T follicular helper cell (primary cell): Measurements from ENCODE around the gene EFR3B.
"Not testable (repeated sequence)": the region's sequence is repeated elsewhere in the genome, so short reads cannot be mapped to it uniquely, and the experiment has no call there.

Source experiments
- DNase-seq: peaks from one replicate; pipeline ENCODE4 v3.0.0-alpha.2; 2020; ENCODE audit warnings: low read depth

EFR3B gene

DNA sequence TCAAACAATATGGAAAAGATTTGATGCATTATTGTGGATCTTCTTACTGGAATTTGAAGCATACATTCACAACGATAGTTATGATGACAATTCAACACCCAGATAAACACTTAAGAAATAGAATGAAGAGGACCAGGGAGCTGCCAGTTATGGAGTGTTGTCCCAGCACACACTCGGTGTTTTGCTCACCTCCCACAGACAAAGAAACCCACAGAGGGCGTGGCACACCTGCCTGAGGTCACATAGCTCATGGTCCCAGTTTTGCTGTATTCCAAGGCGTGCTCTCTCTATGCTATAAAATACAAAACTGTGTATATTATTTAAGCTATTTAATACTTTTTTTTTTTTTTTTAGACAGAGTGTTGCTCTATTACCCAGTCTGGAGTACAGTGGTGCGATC, 31.1 kb downstream of the EFR3B start:
- no peak for DNase-seq

DNA sequence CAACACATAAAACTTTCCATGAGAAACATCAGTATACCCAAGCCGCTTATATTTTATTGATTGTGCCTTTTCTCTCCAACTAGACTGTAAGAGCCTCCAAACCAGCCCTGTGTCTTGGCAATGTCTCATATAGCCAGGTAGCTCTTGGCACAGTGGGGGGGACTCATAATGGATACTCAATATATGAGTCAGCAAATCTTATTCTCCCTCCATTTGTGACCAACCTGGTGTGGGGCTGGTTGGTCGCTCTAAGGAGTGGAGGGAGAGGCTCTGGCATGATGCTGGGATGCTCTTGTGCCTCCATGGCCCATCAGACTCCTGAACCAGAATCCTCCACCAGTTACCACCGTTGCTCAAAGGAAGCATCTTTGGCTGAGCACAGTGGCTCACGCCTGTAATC, 32.0 kb downstream of the EFR3B start:
- no peak for DNase-seq

DNA sequence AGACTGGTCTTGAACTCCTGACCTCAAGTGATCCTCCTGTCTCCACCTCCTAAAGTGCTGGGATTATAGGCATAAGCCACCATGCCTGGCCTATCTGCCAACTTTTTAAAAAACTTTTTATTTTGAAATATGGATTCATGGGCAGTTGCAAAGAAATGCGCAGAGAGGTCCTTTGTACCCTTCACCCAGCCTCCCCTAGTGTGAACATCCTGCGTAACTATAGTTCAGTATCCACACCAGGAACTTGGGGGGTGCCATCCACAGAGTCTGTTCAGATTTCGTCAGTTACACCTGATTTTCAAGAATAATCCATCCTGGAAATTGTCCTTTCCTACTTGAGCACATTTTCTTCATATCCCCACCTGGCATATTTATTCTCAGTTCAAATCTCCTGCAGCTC, 33.0 kb downstream of the EFR3B start:
- DNase-seq: no peak

DNA sequence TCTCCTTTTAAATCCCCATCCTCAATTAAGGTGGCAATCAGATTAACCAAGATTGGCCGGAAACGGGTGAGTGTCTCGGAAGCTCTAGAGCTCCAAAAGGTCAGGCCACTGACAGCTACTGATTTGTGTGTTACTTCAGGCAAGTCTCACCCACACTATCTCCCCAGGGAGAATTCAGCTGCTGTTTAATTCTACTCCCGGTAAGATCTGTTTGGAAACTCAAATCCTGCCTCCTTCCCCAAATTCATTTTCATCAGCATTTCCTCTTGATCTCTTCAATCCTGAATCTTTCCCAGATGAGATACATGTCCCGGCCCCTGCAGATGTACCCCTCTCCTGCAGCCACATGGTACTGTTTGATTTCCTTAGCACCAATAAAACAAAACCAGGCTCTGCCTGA, 34.9 kb downstream of the EFR3B start:
- DNase-seq: no peak

DNA sequence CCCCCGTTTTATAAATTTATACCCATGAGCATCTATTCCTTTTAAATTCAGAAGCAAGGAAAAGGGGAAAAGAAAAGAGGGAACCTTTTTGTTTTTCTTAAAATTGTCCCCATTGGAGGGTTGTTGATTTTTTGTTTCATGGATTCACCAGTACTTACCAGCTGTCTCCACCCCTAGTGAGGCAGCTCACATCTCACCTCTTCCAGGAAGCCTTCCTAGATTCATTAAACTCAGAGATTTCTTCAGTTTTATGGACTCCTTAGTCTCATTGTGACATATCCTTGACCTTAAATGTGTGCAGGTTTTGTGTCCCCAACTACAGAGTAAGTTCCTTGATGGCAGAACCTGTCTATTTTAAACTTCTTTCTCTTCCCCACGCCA, 35.9 kb downstream of the EFR3B start:
- no peak for DNase-seq

DNA sequence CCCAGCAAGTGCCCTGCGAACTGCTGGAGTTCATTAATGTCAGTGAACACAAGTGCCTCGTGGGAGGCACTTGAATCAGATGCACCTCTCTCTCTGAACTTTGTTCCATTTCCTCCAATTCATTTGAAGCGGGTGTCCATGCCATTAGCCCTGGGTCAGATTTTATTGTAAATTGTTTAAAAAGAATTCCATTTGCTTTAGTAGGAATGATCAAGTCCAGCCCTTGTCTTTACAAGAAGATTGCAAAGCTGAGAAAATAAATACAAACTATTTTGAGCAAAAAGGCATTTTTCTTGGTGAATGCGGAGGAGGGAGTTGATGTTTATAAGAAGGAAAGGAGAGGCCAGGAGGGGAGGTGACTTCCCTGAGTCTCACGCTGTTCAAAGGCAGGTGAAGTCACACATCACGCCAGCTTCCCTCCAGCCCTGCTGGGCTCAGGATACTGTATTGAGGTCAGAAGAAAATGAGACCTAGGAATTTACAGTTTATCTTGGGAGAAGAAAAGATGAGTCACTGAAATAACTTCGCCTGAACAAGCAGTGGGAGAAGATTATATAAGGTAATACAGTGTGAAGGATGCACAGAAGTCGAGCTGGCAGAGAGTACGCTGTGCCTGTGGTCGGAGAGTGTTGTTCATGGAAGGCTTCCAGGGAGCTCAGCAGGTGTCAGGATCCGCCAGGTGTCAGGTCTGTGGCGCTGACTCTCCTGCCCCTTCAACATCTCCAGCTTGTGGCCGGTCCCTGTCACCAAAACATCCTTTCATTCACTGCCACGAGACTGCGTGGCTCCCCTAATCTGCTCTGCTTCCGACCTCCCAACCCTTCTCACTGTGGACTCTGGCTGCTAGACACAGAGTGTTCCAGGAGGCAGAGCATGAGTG, 36.5 kb downstream of the EFR3B start:
- no peak for DNase-seq

DNA sequence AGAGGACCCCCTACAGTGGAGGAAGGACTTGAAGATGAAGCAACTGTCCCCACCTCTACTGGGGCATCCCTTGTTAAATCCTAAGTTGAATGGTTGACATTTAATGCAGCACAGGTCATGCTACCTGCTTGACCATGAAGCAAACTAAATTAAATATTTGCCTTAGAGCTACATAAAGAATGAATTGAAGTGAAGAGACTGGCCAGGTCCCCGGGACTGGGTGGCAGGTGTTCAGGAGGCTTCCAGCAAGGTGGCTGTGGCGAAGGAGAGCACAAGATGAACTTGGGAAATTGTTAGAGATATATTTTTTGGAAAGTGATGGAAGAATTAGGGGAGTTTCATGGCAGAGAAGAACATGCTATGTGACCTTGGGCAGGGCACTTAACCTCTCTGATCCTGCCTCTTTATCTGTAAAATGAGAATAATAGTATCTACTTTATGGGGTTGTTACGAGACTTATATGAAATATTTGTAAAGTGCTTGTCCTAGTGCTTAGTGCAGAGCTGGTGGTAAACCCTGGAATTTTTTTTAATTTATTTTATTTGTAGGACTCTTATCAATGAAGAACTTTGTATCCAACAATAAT, 37.3 kb downstream of the EFR3B start:
- no peak for DNase-seq

DNA sequence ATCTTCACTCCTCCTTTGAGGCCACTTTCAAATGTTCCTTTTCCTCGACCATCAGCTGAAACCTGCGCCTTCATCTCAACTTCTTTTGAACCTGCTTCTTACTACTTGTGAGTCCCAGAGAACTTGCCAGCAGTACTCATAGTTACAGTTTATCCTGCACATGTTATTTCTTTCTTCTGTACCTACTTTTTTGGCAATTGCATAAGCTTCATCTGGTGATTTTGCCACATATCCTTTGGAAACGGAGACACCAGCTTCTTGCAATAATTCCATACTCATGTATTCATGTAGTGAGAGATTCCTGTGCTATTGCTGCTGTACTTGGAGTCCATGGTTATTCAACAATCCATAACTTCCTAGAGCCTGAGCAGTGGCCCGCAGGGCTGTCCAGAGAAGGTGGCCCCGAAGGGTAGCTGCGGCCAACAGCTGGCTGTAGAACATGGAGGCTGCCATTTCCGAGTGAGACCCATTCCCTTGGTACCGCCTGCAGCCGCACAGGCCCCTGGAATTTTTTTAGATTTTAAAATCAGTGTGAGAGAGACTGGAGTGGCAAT, 39.4 kb downstream of the EFR3B start:
- DNase-seq: no peak

DNA sequence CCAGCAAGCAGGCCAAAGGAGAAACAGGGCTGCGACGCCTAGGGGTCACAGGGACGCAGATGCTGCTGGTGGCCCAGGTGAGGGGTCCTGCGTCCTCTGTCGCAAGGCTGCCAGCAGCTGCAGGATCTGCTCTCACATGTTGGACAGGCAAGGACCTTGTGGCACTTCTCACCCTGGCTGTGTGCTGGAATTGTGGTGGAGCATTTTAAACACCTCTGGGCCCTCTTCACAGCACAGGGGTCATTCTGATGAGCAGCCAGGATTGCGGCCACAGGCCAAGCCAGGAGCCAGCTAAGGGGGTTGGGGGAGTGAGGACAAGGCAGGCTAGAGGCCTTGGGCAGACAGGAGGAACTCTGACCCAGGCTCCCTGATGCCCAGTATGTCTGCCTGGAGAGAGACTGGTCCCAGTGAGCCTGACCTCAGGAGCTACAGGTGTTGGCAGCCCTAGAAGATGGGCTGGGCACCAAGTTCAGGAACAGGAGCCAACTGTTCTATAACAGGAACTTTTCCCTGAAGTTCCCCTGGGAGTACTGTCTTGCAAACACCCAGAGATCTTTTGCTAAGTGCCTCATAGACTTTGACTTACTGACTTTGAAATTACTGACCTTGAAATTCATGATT, 40.2 kb downstream of the EFR3B start:
- no peak for DNase-seq

DNA sequence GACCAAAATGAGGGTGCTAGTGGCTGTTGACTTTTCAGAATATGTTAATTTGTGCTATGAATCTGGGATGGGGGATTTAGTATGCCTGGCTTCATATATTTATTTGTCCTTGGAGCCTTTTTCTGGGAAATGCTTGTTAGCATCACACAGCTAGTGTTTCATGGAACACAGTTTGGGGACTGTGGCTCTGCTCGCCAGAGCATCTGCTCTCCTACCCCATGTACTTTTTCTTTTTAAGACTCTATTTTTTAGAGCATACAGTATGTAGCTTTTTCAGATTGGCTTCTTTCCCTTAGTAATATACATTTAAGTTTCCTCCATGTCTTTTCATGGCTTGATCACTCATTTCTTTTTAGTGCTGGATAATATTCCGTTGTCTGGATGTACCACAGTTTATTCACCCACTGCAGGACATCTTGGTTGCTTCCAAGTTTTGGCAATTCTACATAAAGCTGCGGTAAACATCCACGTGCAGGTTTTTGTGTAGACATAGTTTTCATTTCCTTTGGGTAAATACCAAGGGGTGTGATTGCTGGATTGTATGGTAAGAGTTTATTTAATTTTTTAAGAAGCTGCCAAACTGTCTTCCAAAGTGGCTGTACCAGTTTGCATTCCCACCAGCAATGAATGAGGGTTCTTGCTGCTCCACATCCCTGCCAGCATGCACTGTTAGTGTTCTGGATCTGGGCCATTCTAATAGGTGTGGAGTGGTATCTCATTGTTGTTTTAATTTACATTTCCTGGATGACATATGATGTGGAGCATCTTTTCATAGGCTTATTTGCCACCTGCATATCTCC, 44.1 kb downstream of the EFR3B start:
- DNase-seq: no peak

DNA sequence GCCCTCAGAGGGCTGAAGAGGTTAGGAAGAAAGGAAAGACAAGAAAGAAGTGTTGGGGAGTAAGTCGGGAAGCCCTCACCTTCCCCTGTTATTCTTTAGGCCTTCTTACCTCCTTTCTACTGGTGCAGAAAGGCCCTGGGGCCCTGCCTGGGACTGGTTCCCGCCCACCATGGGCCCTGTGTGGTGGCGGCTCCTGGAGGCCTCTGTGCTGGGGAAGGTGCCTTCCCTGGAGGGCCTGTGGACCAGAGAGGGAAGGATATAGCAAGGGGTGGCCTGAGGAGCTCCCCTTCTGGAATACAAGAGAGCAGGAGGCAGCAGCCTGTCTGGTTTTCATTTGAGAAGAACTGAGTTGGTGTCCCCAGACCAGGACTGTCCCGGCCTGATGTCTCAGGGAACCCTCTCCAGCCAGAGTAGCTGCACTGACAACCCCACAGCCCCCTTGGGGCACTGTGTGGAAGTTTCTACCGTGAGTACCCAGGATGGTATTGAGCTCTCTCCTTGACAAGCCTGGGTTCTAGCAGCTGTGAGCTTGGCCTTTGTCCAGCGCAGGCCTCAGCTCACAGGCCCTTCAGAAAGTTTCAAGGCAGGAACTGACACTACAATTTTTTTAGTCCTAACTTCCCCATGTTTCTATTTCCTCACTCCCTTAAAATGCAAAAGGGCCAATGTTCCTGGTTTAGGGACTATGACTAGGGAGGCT, 47.1 kb downstream of the EFR3B start:
- no peak for DNase-seq

DNA sequence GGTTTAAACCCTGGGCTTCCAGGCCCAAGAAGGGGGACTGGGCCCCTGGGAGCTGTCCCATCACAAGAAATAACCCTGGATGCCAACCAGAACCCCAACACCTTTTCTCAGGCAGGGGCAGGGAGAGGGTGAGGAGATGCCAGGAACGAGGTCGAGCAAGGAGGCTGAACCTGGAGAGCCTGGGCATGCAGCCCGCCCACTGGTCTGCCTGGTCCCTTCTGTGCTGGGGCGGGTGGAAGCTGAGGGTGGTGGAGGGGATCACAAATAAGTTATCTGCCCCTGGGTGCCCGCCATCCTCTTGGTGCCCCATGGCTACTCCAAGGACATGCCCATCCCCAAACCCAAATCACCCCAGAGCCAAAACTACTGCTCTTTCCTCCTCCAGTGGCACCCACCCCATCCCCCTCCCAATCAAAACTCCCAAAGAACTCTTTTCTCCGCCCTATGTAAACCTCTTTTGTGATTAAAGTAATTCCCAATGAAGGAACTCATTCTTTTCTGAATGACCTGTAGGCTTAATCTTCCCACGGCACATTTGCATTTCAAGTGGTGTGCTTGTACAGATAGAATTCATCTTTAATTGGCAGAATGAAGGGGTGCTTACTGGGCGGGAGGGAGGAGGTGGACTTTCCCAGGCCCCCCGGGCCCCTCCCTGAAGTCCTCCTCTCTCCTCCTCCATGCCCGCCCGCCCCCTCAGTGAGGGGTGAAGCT, 47.9 kb downstream of the EFR3B start:
- no peak for DNase-seq

DNA sequence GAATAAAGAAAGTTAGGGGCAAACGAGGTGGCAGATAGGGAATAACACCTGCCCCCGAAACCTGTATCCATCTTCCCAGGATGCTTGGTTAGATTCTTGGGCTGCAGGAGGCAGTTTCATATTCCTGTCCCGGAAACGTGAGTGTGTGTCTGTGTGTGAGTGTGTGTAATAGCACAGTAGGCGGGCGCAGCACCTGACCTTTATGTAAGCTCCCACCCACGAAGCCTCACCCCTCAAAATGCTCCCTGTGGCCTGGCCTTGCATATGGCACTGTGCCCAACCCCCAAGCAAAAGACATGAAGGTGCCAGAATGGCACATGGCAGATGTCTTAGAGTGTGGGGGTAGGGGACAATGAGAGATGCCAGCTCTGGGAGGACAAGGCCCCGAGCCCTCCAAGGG, 48.9 kb downstream of the EFR3B start:
- no peak for DNase-seq

DNA sequence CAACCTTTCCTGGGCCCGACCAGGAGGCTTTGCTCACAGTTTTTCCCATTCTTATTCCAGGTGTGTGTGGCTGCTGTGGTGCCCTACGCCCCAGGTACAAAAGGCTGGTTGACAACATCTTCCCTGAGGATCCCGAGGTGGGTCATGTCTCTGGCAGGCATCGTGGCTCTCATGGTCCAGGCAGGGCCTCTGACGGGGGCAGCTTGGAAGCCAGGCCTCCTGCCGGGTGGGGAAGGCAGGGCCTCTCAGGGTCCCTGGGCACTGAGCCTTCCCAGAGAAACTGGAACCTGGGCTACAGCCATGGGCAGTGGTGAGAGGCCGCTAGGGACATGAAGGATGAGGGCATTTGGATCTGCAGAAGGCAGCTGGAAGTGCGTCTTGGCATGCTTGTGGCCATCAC, 49.4 kb downstream of the EFR3B start:
- DNase-seq: no peak

DNA sequence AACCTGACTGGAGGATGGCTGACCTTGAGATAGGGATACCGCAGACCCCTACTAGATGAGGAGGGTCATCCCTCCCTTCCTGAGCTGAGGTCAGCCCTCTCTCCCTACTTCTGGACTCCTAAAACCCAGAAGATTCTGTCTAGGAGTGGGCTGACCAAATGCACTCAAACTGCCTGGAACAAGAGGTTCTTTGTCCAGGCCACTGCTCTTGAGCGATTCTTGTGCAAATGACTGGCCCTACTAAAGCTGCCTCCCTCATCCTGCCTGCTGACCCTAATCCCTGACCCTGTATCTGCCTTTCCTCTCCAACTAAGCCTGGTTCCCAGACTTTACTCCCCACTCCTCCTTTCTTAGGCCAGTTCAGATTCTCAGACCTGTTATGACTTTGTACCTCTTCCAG, 56.2 kb downstream of the EFR3B start:
- DNase-seq: no peak

DNA sequence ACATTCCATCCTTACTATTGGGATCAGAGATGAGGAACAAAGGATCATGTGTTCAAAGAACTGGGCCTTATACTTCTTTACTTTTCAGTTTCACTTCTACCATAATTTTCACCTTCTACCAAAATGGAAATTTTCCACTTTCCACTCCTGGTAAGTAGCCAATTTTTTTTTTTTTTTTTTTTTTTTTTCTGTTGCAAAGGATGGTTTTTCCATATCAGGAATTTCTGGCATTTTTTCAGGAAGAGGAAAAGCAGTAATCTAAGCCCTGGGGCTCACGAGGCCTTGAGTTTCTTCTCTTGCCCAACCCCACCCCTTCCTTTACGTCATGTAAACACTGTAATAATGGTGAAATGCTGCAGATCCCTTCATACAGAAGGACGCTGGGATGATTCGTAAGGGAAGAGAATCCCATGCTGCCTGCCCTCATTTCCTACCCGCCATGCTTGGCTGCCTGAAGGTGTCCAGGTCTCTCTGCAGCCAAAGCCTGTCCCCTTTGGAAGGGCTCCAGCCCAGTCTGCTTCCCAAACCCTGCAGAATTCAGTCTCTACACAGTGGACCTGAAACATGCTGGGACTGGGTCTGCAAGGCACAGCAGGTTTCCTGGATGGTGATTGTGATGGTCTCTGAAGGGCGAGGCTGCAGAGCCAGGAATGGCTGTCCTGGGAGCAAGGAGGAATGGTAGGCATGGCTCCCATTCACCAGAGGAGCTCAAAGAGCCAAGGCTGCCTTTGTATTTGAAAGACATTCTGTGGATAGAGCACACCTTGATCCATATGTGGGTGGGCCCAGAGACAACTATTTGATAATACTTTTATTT, 57.0 kb downstream of the EFR3B start:
- no peak for DNase-seq

DNA sequence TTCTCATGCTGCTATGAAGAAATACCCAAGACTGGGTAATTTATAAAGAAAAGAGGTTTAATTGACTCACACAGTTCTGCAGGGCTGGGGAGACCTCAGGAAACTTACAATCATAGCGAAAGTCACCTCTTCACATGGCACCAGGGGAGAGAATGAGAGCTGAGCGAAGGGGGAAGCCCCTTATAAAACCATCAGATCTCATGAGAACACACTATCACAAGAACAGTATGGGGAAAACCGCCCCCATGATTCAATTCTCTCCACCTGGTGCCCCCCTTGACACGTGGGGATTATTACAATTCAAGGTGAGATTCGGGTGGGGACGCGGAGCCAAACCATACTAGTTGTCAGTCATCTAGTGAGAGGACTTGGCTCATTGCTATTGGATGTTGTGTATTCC, 60.5 kb downstream of the EFR3B start:
- not testable (repeated sequence) for DNase-seq

DNA sequence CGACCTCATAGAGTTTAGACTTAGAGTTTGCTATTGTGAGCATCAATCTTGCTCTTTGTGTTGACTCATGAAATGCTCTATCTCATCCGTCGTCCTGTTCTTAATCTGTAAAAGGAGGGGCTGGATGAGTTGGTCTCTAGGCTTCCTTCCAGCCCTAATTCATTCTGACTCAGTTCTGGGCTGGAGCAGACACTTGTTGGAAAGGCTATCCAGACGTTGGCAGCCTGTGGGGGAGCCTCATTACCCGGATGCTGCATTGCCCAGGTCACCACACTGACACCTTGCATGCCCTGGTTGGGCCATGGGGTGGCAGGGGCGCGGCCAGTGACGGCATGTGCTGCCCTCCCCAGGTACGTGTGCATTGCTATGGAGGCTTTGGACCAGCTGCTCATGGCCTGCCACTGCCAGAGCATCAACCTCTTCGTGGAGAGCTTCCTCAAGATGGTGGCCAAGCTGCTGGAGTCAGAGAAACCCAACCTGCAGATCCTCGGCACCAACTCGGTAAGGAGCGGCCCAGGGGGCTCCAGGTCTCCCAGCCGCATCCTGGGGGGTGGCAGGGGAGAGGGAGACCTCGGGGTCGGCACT, 61.5 kb downstream of the EFR3B start:
- no peak for DNase-seq

DNA sequence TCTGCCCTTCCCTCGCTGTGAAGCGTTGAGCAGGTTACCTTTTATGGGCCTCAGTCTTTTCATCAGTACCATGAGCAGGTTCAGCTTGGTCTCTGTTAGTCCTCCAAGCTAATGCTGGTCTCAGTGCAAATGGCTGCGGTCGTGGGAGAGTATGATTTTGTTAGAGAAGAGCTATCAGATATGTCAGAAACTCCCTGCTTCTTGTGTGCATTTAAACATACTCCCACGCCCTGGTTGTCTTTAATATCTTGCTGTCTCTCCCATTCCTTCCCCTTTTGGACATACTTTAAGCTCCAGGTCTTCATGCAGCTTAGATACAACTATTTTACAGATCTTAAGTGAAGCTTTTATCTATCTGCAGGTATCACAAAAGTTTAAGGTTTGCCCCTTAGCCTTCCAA, 62.9 kb downstream of the EFR3B start:
- DNase-seq: no peak
